Measurements from ENCODE around the gene CA5A. TPM values are rescaled to one million over a fixed set of nuclear protein-coding genes. Genes with fewer than 3 reads are reported as not detected.

The CA5A gene
- total and polyA plus RNA-seq, 2 of the 13 experiments (the other 11 are each of a cell fraction or from before 2014, with no cell fraction given), result 66.8 to 106 TPM

DNA sequence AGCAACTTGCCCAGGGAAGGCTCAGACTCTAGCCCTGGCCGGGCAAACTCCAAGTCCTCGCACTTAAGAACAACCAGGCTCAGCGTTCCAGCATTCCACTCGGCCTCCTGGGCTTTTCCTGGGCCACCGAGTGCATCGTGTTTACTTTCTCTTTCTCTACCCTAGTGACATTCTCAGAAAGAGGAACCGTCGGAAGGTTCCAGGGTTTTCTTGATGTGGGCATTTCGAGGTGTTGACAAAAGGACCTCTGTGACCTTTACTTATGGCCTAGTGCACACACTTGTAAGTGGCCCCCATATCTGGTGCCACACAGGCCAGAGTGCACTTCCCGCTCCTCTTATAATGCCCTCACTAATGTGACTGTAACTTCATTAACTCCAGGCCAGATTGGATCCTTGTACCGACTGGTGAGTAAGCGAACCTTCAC lies 11.8 kb upstream of the CA5A start (continued):
- TF ChIP-seq, protein P1, sequence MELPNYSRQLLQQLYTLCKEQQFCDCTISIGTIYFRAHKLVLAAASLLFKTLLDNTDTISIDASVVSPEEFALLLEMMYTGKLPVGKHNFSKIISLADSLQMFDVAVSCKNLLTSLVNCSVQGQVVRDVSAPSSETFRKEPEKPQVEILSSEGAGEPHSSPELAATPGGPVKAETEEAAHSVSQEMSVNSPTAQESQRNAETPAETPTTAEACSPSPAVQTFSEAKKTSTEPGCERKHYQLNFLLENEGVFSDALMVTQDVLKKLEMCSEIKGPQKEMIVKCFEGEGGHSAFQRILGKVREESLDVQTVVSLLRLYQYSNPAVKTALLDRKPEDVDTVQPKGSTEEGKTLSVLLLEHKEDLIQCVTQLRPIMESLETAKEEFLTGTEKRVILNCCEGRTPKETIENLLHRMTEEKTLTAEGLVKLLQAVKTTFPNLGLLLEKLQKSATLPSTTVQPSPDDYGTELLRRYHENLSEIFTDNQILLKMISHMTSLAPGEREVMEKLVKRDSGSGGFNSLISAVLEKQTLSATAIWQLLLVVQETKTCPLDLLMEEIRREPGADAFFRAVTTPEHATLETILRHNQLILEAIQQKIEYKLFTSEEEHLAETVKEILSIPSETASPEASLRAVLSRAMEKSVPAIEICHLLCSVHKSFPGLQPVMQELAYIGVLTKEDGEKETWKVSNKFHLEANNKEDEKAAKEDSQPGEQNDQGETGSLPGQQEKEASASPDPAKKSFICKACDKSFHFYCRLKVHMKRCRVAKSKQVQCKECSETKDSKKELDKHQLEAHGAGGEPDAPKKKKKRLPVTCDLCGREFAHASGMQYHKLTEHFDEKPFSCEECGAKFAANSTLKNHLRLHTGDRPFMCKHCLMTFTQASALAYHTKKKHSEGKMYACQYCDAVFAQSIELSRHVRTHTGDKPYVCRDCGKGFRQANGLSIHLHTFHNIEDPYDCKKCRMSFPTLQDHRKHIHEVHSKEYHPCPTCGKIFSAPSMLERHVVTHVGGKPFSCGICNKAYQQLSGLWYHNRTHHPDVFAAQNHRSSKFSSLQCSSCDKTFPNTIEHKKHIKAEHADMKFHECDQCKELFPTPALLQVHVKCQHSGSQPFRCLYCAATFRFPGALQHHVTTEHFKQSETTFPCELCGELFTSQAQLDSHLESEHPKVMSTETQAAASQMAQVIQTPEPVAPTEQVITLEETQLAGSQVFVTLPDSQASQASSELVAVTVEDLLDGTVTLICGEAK (IDR thresholded peaks at IDR 0.05), result no peak
- TF ChIP-seq, protein P1 (CRISPR knock-in tag; IDR thresholded peaks at IDR 0.05), result no peak
- TF ChIP-seq, protein P2, sequence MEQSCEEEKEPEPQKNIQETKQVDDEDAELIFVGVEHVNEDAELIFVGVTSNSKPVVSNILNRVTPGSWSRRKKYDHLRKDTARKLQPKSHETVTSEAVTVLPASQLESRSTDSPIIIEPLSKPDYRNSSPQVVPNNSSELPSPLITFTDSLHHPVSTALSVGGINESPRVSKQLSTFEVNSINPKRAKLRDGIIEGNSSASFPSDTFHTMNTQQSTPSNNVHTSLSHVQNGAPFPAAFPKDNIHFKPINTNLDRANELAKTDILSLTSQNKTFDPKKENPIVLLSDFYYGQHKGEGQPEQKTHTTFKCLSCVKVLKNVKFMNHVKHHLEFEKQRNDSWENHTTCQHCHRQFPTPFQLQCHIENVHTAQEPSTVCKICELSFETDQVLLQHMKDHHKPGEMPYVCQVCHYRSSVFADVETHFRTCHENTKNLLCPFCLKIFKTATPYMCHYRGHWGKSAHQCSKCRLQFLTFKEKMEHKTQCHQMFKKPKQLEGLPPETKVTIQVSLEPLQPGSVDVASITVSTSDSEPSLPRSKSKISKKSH (CRISPR knock-in tag; IDR thresholded peaks at IDR 0.05; ENCODE audit: borderline replicate concordance), result no peak
- TF ChIP-seq ZNF12 (CRISPR knock-in tag; IDR thresholded peaks at IDR 0.05) (0 out of 2 replicates have a peak, but pooled peaks have one; percentile 5), HOXA3 (CRISPR knock-in tag; IDR thresholded peaks at IDR 0.05) (peak; percentile 36; the same call in 1 of the 2 replicates), SMAD3 (CRISPR knock-in tag; IDR thresholded peaks at IDR 0.05) (peak; percentile 44; the same call in 1 of the 2 replicates), ZNF75D (CRISPR knock-in tag; IDR thresholded peaks at IDR 0.05; ENCODE audit: borderline replicate concordance) (no peak), KAT8 (CRISPR knock-in tag; IDR thresholded peaks at IDR 0.05) (peak; percentile 58), TSC22D2 (CRISPR knock-in tag; IDR thresholded peaks at IDR 0.05; ENCODE audit: borderline replicate concordance) (peak; percentile 25; the same call in 1 of the 2 replicates), ZNF567 (CRISPR knock-in tag; IDR thresholded peaks at IDR 0.05; ENCODE audit: borderline replicate concordance) (no peak), ZFP37 (CRISPR knock-in tag; IDR thresholded peaks at IDR 0.05; ENCODE audit: borderline replicate concordance) (peak; percentile 20; the same call in 1 of the 2 replicates), RARA (CRISPR knock-in tag; IDR thresholded peaks at IDR 0.05) (peak; percentile 77)
- TF ChIP-seq, protein P3, sequence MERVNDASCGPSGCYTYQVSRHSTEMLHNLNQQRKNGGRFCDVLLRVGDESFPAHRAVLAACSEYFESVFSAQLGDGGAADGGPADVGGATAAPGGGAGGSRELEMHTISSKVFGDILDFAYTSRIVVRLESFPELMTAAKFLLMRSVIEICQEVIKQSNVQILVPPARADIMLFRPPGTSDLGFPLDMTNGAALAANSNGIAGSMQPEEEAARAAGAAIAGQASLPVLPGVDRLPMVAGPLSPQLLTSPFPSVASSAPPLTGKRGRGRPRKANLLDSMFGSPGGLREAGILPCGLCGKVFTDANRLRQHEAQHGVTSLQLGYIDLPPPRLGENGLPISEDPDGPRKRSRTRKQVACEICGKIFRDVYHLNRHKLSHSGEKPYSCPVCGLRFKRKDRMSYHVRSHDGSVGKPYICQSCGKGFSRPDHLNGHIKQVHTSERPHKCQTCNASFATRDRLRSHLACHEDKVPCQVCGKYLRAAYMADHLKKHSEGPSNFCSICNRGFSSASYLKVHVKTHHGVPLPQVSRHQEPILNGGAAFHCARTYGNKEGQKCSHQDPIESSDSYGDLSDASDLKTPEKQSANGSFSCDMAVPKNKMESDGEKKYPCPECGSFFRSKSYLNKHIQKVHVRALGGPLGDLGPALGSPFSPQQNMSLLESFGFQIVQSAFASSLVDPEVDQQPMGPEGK (CRISPR knock-in tag; IDR thresholded peaks at IDR 0.05), result 0 out of 2 replicates have a peak, but pooled peaks have one; percentile 60
- TF ChIP-seq, protein P4, sequence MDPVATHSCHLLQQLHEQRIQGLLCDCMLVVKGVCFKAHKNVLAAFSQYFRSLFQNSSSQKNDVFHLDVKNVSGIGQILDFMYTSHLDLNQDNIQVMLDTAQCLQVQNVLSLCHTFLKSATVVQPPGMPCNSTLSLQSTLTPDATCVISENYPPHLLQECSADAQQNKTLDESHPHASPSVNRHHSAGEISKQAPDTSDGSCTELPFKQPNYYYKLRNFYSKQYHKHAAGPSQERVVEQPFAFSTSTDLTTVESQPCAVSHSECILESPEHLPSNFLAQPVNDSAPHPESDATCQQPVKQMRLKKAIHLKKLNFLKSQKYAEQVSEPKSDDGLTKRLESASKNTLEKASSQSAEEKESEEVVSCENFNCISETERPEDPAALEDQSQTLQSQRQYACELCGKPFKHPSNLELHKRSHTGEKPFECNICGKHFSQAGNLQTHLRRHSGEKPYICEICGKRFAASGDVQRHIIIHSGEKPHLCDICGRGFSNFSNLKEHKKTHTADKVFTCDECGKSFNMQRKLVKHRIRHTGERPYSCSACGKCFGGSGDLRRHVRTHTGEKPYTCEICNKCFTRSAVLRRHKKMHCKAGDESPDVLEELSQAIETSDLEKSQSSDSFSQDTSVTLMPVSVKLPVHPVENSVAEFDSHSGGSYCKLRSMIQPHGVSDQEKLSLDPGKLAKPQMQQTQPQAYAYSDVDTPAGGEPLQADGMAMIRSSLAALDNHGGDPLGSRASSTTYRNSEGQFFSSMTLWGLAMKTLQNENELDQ (CRISPR knock-in tag; IDR thresholded peaks at IDR 0.05; ENCODE audit: borderline replicate concordance), result no peak
